HepG2 (cell line): Measurements from ENCODE around the gene RFX2. TPM values are rescaled to one million over a fixed set of nuclear protein-coding genes. Genes with fewer than 3 reads are reported as not detected.

Source experiments
- ARHGAP35 ChIP-seq: sonication (generic); formaldehyde crosslinking; IDR thresholded peaks from 2 replicates; pipeline ENCODE4 v1.9.0; 2022; ENCODE audit warnings: mild to moderate bottlenecking, inconsistent platforms, moderate library complexity, missing genetic modification reagents, borderline replicate concordance
- CREB1 ChIP-seq, 2 experiments: fragments of 450-650 bp in 1 of 2; IDR thresholded peaks; 2 replicates each; pipeline ENCODE4 v1.6.1; 2016 to 2017; ENCODE audit warnings: control low read depth in 1 of 2, mild to moderate bottlenecking in 1 of 2, missing compliant biosample characterization in 1 of 2, missing genetic modification characterization in 1 of 2
- IRF1 ChIP-seq: sonication (generic); formaldehyde crosslinking; IDR thresholded peaks from 2 replicates; pipeline ENCODE4 v1.4.0; 2020; ENCODE audit warnings: low read depth, mild to moderate bottlenecking, missing genetic modification reagents
- MTERF4 ChIP-seq: sonication (generic); formaldehyde crosslinking; IDR thresholded peaks from 2 replicates; pipeline ENCODE4 v1.8.0; 2023; ENCODE audit warnings: mild to moderate bottlenecking, missing genetic modification reagents
- NPAS2 ChIP-seq: sonication (generic); formaldehyde crosslinking; IDR thresholded peaks from 2 replicates; pipeline ENCODE4 v1.8.0; 2022; ENCODE audit warnings: mild to moderate bottlenecking, missing genetic modification reagents, borderline replicate concordance
- PHF20 ChIP-seq: sonication (generic); formaldehyde crosslinking; IDR thresholded peaks from 2 replicates; pipeline ENCODE4 v1.5.0; 2020; ENCODE audit warnings: mild to moderate bottlenecking, missing genetic modification reagents
- PRPF4 ChIP-seq: fragments of 200-400 bp; formaldehyde crosslinking; IDR thresholded peaks from 2 replicates; pipeline ENCODE4 v1.6.1; 2016; ENCODE audit warnings: low read length, low read depth; ENCODE audit not compliant: poor library complexity, severe bottlenecking
- TFE3 ChIP-seq: IDR thresholded peaks from 2 replicates; pipeline ENCODE4 v1.6.1; 2016
- TP53 ChIP-seq: sonication (generic); formaldehyde crosslinking; conservative IDR thresholded peaks from 2 replicates; pipeline ENCODE4 v1.4.0; 2020; ENCODE audit warnings: missing genetic modification reagents
- ZBTB38 ChIP-seq: sonication (generic); formaldehyde crosslinking; IDR thresholded peaks from 2 replicates; pipeline ENCODE4 v1.5.1; 2020; ENCODE audit warnings: mild to moderate bottlenecking, missing genetic modification reagents
- ZBTB7A ChIP-seq: sonication (generic); formaldehyde crosslinking; IDR thresholded peaks from 2 replicates; pipeline ENCODE4 v1.8.0; 2022; ENCODE audit warnings: mild to moderate bottlenecking, missing genetic modification reagents
- ZFP37 ChIP-seq: sonication (generic); formaldehyde crosslinking; IDR thresholded peaks from 2 replicates; pipeline ENCODE4 v1.4.0; 2020; ENCODE audit warnings: missing genetic modification reagents, borderline replicate concordance
- ZFP91 ChIP-seq: sonication (generic); formaldehyde crosslinking; IDR thresholded peaks from 2 replicates; pipeline ENCODE4 v1.9.0; 2022; ENCODE audit warnings: missing genetic modification reagents, mild to moderate bottlenecking, borderline replicate concordance
- ZNF207 ChIP-seq: fragments of 450-650 bp; IDR thresholded peaks from 2 replicates; pipeline ENCODE4 v1.6.1; 2016; ENCODE audit warnings: antibody characterized with exemption, borderline replicate concordance
- ZNF512 ChIP-seq: sonication (generic); formaldehyde crosslinking; IDR thresholded peaks from 2 replicates; pipeline ENCODE4 v1.4.0; 2020; ENCODE audit warnings: mild to moderate bottlenecking, missing genetic modification reagents
- ZNF605 ChIP-seq: sonication (generic); formaldehyde crosslinking; IDR thresholded peaks from 2 replicates; pipeline ENCODE4 v1.8.0; 2022; ENCODE audit warnings: mild to moderate bottlenecking, missing genetic modification reagents
- ZNF816 ChIP-seq: sonication (generic); formaldehyde crosslinking; IDR thresholded peaks from 2 replicates; pipeline ENCODE4 v1.8.0; 2022; ENCODE audit warnings: missing genetic modification reagents, mild to moderate bottlenecking, borderline replicate concordance
- ZNF879 ChIP-seq: sonication (generic); formaldehyde crosslinking; IDR thresholded peaks from 2 replicates; pipeline ENCODE4 v1.8.1; 2023; ENCODE audit warnings: missing genetic modification reagents
- ZSCAN5A ChIP-seq: sonication (generic); formaldehyde crosslinking; IDR thresholded peaks from 2 replicates; pipeline ENCODE4 v1.8.0; 2022; ENCODE audit warnings: mild to moderate bottlenecking, missing genetic modification reagents, borderline replicate concordance
- polyA plus RNA-seq, 8 experiments: library from polyadenylated mRNA; depleted of rRNA in 3 of 8; stranded (reverse) in 7 of 8; unstranded in 1 of 8; fragments of >200 nt; fragmentation: Illumina TruSeq in 4 of 8; extraction: Trizol in 4 of 8; gene quantifications; 2 replicates each; pipeline versions ENCODE4 v1.2.1 to v1.2.3, GENCODE V29; 2011 to 2016; ENCODE audit warnings: low read depth in 4 of 8, missing spikeins in 1 of 8, mixed read lengths in 1 of 8; ENCODE audit not compliant: insufficient read depth in 1 of 8
- total RNA-seq, 5 experiments: library from RNA; depleted of rRNA; stranded (reverse); fragments of >200 nt; fragmentation: Illumina TruSeq; extraction: Trizol; gene quantifications; 2 replicates each; pipeline ENCODE4 v1.2.3, GENCODE V29; 2016; ENCODE audit warnings: low read depth in 1 of 5

RFX2 gene
- total and polyA plus RNA-seq, 2 of the 13 experiments (the other 11 are each of a cell fraction or from before 2014, with no cell fraction given) = 2.8 to 3.3 TPM

- no peak for TF ChIP-seq ZNF512
- TF ChIP-seq PRPF4 = no peak
- TF ChIP-seq TFE3 (CRISPR knock-in tag) = no peak
- TF ChIP-seq PHF20 = no peak
- TF ChIP-seq NPAS2 (CRISPR knock-in tag) = no peak
- TF ChIP-seq IRF1 (CRISPR knock-in tag) = no peak
- TF ChIP-seq ZBTB7A (CRISPR knock-in tag) = no peak
- peak; percentile 33; the same call in 1 of the 2 replicates for TF ChIP-seq ZBTB38 (CRISPR knock-in tag)
- no peak; the same call in 1 of the 2 replicates for TF ChIP-seq ZFP91 (CRISPR knock-in tag)
- no peak for TF ChIP-seq ZFP37 (CRISPR knock-in tag)
- TF ChIP-seq MTERF4 (CRISPR knock-in tag) = no peak
- no peak for TF ChIP-seq ZNF207
- no peak for TF ChIP-seq ZSCAN5A
- TF ChIP-seq TP53 (CRISPR knock-in tag) = no peak
- TF ChIP-seq ZNF605 (CRISPR knock-in tag) = no peak
- TF ChIP-seq ZNF879 (CRISPR knock-in tag) = no peak
- no peak for TF ChIP-seq ZNF816 (CRISPR knock-in tag)
- no peak for TF ChIP-seq ARHGAP35 (CRISPR knock-in tag)
- TF ChIP-seq CREB1 (IDR thresholded peaks at IDR 0.05) = no peak
- TF ChIP-seq CREB1 (CRISPR knock-in tag; IDR thresholded peaks at IDR 0.05) = peak; percentile 44; the same call in 1 of the 2 replicates
Observed at GRCh38 chr19:5987077-5987818, 123.1 kb downstream of the RFX2 start (continued).
